ENCODE measurements around the gene HMGCL. TPM values are rescaled to one million over a fixed set of nuclear protein-coding genes. Genes with fewer than 3 reads are reported as not detected.
"Not testable (repeated sequence)": the region's sequence is repeated elsewhere in the genome, so short reads cannot be mapped to it uniquely, and the experiment has no call there.

HMGCL gene
- polyA plus RNA-seq, 3 donors: 67.9 to 84.6 (median 77.2) TPM

- DNase-seq (ENCODE audit: low read depth in 3 of 3, low spot score in 2 of 3): no peak
Observed at GRCh38 chr1:23827717-23828116, 2.5 kb upstream of the HMGCL start.

DNA sequence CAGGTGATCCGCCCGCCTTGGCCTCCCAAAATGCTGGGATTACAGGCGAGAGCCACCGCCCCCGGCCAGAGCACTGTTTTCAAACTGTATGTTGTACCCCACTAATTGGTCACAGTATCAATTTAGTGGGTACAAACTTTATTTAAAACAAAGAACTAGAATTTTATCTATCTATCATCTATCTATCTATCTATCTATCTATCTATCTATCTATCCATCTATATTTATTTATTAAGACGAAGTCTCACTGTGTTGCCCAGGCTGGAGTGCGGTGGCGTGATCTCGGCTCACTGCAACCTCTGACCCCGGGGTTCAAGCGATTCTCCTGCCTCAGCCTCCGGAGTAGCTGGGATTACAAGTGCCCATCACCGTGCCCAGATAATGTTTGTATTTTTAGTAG is 1.4 kb upstream of the HMGCL start:
- not testable (repeated sequence) for DNase-seq (ENCODE audit: low read depth in 3 of 3, low spot score in 2 of 3)

GRCh38 chr1:23825762-23826522 is 713 bp upstream of the HMGCL start:
- DNase-seq (ENCODE audit: low read depth in 3 of 3, low spot score in 2 of 3): no peak

GRCh38 chr1:23824711-23825075 is 536 bp downstream of the HMGCL start:
- DNase-seq (ENCODE audit: low read depth in 3 of 3, low spot score in 2 of 3): no peak

DNA sequence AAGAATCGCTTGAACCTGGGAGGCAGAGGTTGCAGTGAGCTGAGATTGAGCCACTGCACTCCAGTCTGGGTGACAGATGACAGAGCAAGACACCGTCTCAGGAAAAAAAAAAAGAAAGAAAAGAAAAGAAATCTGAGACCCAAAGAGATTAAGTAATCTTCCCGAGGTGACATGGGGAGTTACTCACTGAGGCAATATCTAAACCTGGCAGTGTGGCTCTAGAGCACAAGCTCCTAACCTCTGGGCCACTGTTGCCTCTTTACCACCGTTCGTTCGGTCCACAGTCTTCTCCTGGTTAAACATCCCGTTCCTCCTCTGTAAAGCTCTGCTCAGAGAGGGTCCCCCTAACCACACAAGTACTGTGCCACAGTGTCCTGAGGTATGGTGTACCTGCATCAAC is 1.5 kb downstream of the HMGCL start:
- no peak for DNase-seq (ENCODE audit: low read depth in 3 of 3, low spot score in 2 of 3)

DNA sequence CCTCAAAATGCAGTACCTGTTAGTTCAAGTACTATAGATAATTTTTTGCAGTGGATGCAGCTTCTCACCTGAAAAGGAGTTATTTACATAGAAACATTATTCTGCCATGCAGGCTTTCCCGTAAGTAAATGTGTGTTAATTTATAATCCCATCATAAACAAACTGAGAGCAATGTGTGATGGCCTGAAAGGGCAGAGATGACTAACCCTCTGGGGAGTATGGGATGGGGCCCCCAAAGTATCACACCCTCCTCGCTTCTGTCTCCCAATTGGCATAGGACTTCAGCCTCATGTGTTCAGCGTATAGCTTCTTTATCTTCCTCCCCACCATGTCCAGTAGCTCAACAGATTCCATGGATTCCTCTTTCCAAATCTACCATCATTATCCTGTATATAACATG is 7.6 kb downstream of the HMGCL start:
- DNase-seq (ENCODE audit: low read depth in 3 of 3, low spot score in 2 of 3): no peak

- DNase-seq (ENCODE audit: low read depth in 3 of 3, low spot score in 2 of 3): no peak
Observed at GRCh38 chr1:23816906-23817305, 8.3 kb downstream of the HMGCL start.

GRCh38 chr1:23816361-23816760 is 8.9 kb downstream of the HMGCL start:
- no peak for DNase-seq (ENCODE audit: low read depth in 3 of 3, low spot score in 2 of 3)

- DNase-seq (ENCODE audit: low read depth in 3 of 3, low spot score in 2 of 3): no peak
Observed at GRCh38 chr1:23814016-23814415, 11.2 kb downstream of the HMGCL start.

DNA sequence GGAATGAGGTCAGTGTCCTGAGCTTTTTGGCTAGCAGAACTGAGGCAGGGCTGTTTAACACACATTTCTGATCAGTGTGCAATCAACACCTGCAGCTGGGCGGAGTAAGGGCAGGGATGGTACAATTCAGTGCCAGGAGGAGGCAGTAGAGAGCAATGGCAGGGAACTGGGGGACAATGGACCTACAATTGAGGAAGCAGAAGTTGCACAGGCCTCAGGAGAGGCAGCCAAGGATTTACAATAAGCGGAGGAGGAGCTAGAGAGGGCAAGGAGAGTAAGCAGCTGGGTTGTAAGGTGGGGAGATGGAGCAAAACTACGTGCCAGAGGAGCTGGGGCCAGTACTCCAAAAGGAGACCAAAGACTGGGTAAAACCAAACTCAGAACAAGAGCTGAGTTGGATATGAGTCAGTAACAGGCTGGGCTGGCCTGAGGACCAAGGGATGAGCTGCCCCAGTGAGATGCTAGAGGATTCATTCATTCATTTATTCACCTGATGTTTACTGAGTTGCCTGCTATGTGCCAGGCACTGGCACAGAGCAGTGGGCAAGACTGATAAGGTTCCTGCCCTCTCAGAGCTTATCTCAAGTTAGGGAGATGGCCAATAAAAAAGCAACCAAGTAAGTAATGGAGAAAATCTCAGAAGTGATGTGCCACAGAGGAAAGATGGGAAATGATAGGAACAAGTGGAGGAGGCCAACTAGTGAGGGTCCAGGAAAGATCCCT is 14.2 kb downstream of the HMGCL start:
- DNase-seq (ENCODE audit: low read depth in 3 of 3, low spot score in 2 of 3): no peak

DNA sequence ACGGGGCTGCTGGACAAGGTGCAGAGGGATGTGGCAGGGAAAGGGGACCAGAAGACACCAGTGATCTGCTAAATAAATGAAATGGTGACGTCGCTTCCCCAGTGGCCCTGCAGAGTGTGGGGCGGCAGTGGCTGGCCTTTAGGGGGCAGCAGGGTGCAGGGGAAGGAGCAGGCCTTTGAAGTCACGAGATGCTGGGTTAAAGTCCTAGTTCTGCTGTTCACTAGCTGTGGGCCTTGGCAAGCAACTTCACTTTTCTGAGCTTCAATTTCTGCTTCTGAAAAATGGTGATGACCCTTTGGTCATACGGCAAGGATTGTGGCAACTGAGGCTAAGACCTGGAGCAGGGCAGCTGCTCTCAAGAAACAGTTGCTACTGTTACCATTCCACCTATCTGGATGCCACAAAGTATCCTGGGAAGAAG is 15.5 kb downstream of the HMGCL start:
- DNase-seq (ENCODE audit: low read depth in 3 of 3, low spot score in 2 of 3): no peak

GRCh38 chr1:23807453-23807852 is 17.8 kb downstream of the HMGCL start:
- DNase-seq (ENCODE audit: low read depth in 3 of 3, low spot score in 2 of 3): no peak

DNA sequence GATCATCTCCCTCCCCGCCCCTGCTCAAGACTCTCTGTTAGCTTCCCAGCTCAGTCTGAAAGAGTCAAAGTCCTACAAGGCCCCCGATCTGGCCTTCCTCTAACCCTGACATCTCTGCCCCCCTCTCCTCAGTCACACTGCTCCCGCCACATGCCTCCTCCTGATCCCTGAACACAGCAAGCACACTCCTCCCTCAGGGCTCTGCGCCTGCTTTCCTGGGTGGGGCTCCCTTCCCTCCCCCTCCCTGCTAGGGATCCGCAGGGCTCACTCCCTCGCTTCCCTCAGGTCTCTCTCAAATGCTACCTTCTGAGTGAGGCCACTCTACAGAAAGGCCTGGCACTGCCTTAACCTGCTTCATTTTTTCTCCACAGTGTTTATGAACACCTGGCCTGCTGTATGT is 18.9 kb downstream of the HMGCL start:
- DNase-seq (ENCODE audit: low read depth in 3 of 3, low spot score in 2 of 3): no peak

DNA sequence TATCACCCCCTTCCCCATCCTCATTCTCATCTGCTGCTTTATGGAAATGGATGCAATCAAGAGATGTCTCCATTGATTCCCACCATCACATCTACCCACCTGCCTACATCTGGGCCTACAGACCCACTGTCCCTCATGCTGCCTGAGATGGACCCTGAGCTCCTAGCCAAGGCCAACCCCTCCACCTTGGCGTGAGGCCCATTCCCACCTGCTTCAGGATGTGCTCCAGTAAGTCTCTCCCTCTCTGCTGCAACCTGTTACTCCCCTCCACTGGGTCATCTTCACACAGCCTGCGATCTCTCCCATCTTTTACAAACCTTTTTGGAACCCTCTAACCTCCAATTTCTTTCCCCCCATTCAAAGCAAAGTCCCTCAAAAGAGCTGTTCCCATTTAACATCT is 20.2 kb downstream of the HMGCL start:
- DNase-seq (ENCODE audit: low read depth in 3 of 3, low spot score in 2 of 3): no peak

- no peak for DNase-seq (ENCODE audit: low read depth in 3 of 3, low spot score in 2 of 3)
Observed at GRCh38 chr1:23804183-23804835, 20.9 kb downstream of the HMGCL start.

DNA sequence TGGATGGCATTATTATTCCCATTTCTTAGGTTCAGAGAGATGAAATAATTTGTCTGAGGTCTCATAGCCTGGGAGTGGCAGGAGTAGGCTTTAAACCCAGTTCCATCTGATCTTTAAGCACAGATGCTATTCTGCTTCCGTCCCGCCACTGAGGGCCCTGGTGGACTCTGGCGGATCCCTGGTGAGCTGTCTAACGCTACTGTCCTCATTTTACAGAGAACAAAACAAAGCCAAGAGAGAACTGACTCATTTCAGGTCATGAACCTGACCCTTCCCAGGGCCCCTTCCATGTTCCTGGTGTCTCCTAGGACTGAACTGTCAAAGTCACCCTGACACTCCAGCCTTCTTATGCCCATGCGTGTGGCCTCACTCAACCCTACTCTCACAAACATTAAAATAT is 21.6 kb downstream of the HMGCL start:
- no peak for DNase-seq (ENCODE audit: low read depth in 3 of 3, low spot score in 2 of 3)

DNA sequence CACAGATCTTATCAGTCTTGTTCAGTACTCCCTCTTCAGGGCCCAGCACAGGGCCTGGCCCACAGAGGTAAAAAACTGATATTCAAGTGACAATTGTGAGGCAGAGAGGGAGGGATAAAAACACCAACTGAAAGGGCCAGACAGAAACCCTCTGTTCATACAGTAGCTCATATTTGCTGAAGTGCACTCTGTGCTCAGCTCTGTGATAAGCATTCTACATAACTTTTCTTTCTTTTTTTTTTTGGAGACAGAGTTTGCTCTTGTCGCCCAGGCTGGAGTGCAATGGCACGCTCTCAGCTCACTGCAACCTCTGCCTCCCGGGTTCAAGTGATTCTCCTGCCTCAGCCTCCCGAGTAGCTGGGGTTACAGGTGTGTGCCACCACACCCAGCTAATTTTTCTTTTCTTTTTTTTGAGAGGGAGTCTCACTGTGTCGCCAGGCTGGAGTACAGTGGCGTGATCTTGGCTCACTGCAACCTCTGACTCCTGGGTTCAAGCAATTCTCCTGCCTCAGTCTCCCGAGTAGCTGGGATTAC is 22.4 kb downstream of the HMGCL start:
- not testable (repeated sequence) for DNase-seq (ENCODE audit: low read depth in 3 of 3, low spot score in 2 of 3)

DNA sequence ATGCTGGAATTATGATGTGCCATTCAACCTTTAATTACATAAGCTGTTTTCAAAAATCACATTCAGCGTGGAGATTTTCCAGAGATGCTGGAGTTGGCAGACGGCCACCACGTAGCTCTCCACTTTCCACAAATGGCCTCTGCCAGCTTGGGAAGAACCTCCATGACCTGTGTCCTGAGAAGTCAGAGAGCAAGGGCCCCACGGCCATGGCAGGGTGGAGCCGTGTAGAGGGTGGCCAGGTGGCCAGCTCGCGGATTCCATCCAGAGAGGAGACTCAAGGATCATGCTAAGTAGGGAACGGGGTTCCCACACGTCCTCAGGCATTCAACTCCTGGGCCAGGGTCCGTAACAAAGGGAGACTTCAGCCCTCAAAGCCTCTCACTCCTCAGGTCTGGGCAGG is 23.4 kb downstream of the HMGCL start:
- no peak for DNase-seq (ENCODE audit: low read depth in 3 of 3, low spot score in 2 of 3)

DNA sequence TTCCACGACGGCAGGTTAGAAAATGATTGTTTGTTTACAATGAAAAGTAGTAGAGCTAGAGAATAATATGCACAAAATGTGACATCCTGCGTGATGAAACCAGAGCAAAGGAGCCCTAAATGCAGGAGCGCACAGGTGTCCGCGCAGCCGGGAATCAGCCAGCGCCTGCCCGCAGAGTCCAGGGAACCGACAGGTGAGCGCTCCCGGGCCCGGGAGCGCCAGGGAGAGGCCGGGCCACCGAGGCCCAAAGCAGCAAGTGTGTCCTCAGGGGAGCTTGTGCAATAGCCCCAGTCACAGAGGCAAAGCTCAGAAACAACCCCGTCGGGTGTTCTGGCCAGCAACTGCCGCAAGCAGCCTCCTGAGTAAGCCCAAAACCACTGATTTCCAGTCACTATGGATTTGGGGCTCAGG is 23.9 kb downstream of the HMGCL start:
- no peak for DNase-seq (ENCODE audit: low read depth in 3 of 3, low spot score in 2 of 3)

- DNase-seq (ENCODE audit: low read depth in 3 of 3, low spot score in 2 of 3): peak; percentile 83 to 88 (median 85)
Observed at GRCh38 chr1:23800400-23801337, 24.6 kb downstream of the HMGCL start, which contains the start of gene GALE. TSS of gene GALE (minus strand) at chr1:23800754. CDS start at chr1:23799007, 1,747 bp downstream.

Measured in right renal cortex interstitium (tissue), 3 donors.